Gastrocnemius medialis (tissue), 4 donors: ENCODE data around the gene C19orf38. TPM values are rescaled to one million over a fixed set of nuclear protein-coding genes. Genes with fewer than 3 reads are reported as not detected.

Source experiments
- ATAC-seq, 2 donors: fragments of 150-250 bp; one replicate each; pipeline ENCODE4 v1.9.1; 2016
- DNase-seq, 2 donors: peaks; one replicate each; pipeline ENCODE4 v3.0.0-alpha.2; 2019
- H3K27ac ChIP-seq, 4 donors: fragments of 200-600 bp; sonication (generic); 1 replicate in 1 of 4; 2 replicates in 3 of 4; pipeline ENCODE4 v1.5.1; 2016 to 2018; ENCODE audit warnings: mild to moderate bottlenecking in 2 of 4, moderate library complexity in 1 of 4
- H3K27me3 ChIP-seq, 3 donors: fragments of 200-600 bp; sonication (generic) in 2 of 3; 1 replicate in 1 of 3; 2 replicates in 2 of 3; pipeline versions ENCODE4 v1.5.1 to v1.6.0; 2016 to 2019; ENCODE audit warnings: mild to moderate bottlenecking in 1 of 3, moderate library complexity in 1 of 3
- H3K36me3 ChIP-seq, 2 donors: fragments of 200-600 bp; sonication (generic) in 1 of 2; one replicate each; pipeline ENCODE4 v1.5.1; 2017 to 2018
- H3K4me1 ChIP-seq, 2 donors: fragments of 200-600 bp; sonication (generic) in 1 of 2; one replicate each; pipeline ENCODE4 v1.5.1; 2016 to 2017; ENCODE audit warnings: mild to moderate bottlenecking in 2 of 2
- H3K4me3 ChIP-seq, 4 donors: fragments of 200-600 bp; sonication (generic) in 3 of 4; 1 replicate in 1 of 4; 2 replicates in 3 of 4; pipeline ENCODE4 v1.5.1; 2016 to 2019; ENCODE audit warnings: mild to moderate bottlenecking in 2 of 4
- H3K9me3 ChIP-seq, 3 donors: fragments of 200-600 bp; sonication (generic) in 2 of 3; 1 replicate in 1 of 3; 2 replicates in 2 of 3; pipeline ENCODE4 v1.5.1; 2016 to 2019
- CTCF ChIP-seq, 5 experiments: fragments of 450-650 bp in 3 of 5; fragments of 200-600 bp in 2 of 5; sonication (generic) in 2 of 5; IDR thresholded peaks in 4 of 5; conservative IDR thresholded peaks in 1 of 5; 1 replicate in 4 of 5; 2 replicates in 1 of 5; pipeline ENCODE4 v1.5.1; 2016 to 2019; ENCODE audit warnings: antibody characterized with exemption in 5 of 5, mild to moderate bottlenecking in 3 of 5, moderate library complexity in 3 of 5
- POLR2A ChIP-seq, 2 donors: fragments of 450-650 bp; IDR thresholded peaks; one replicate each; pipeline ENCODE4 v1.6.1; 2017; ENCODE audit warnings: antibody characterized with exemption in 2 of 2, mild to moderate bottlenecking in 2 of 2, moderate library complexity in 2 of 2
- in situ Hi-C, 4 donors: fragments of 200-750 bp; cut with MboI; loops; one replicate each; pipeline versions ENCODE4 v1.15.0 to v1.8.0; 2017; ENCODE audit warnings: low sequenced_read_pairs in 4 of 4
- intact Hi-C: fragments of 100-400 bp; cut with DNase I; formaldehyde crosslinking; loops from one replicate; pipeline ENCODE4 v1.15.1; 2023; ENCODE audit warnings: low total_unique reads
- total RNA-seq, 4 donors: library from RNA; depleted of rRNA; stranded (reverse); fragments of >200 nt; gene quantifications; one replicate each; pipeline versions ENCODE4 v1.1.0 to v1.2.3, GENCODE V29; 2016

The C19orf38 gene
- total RNA-seq, 4 donors from 2014 or later, result 1.4 to 3.9 (median 1.9) TPM

DNA sequence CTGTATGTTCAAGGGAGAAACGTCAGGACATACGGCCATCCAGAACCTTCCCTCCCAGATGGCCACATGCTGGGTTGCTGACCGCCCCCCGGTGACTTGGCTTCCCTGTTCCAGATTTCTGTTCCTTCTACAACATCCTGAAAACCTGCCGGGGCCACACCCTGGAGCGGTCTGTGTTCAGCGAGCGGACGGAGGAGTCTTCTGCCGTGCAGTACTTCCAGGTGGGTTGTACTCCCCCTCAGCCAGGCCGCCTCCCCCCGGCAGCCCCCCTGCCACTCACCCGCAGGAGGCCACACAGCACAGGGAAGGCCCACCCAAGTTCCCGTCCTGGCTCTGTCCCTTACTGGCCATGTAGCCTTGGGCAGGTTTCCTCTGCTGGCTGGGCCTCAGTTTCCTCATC lies 59.7 kb downstream of the C19orf38 start:
- Histone ChIP-seq H3K27ac (peak overlapping the region in 1 of 4 donors; percentile 50), H3K27me3 (no peaks in the 10 kb centered on the region), H3K36me3 (peaks cover 0 to 30% of the 10 kb centered on the region in 2 donors), H3K4me3 (no peak overlapping the region), H3K4me1 (peaks cover 4 to 6% of the 10 kb centered on the region in 2 donors), H3K9me3 (no peaks in the 10 kb centered on the region)
- intact Hi-C loops, result no loop called here
- TF ChIP-seq POLR2A (IDR thresholded peaks at IDR 0.05), result no peak
- in situ Hi-C loops, result no loop called here
- ATAC-seq, result no peak
- DNase-seq, result no peak

- Histone ChIP-seq H3K4me1 (peaks cover 4 to 6% of the 10 kb centered on the region in 2 donors), H3K9me3 (no peaks in the 10 kb centered on the region), H3K4me3 (no peak overlapping the region), H3K27ac (peak overlapping the region in 1 of 4 donors; percentile 50), H3K27me3 (no peaks in the 10 kb centered on the region), H3K36me3 (peaks cover 0 to 30% of the 10 kb centered on the region in 2 donors)
- in situ Hi-C loops, result no loop called here
- intact Hi-C loops, result no loop called here
- TF ChIP-seq CTCF (IDR thresholded peaks at IDR 0.05 in 4 of 5, conservative IDR thresholded peaks at IDR 0.05 in 1 of 5) (no peak), POLR2A (IDR thresholded peaks at IDR 0.05) (no peak)
- no peak for DNase-seq
- no peak for ATAC-seq
Measured at GRCh38 chr19:10908380-10908960, 60.3 kb downstream of the C19orf38 start.

GRCh38 chr19:10911579-10912363 lies 63.6 kb downstream of the C19orf38 start:
- ATAC-seq (peak; percentile 50 to 77), DNase-seq (peak in 1 of 2 donors; percentile 62)
- Histone ChIP-seq H3K9me3 (no peaks in the 10 kb centered on the region), H3K36me3 (peaks cover 0 to 46% of the 10 kb centered on the region in 2 donors), H3K27ac (peak overlapping the region; percentile 78 to 90 (median 82)), H3K4me3 (no peak overlapping the region), H3K27me3 (no peaks in the 10 kb centered on the region), H3K4me1 (peaks cover 21 to 22% of the 10 kb centered on the region in 2 donors)
- TF ChIP-seq POLR2A (IDR thresholded peaks at IDR 0.05) (no peak), CTCF (IDR thresholded peaks at IDR 0.05 in 4 of 5, conservative IDR thresholded peaks at IDR 0.05 in 1 of 5) (no peak)
- in situ Hi-C loops (no loop called here), intact Hi-C loops (loop anchor here (5.0 kb wide), 1 partner anchor 39 kb away; the partner anchor contains the start of gene CARM1)

DNA sequence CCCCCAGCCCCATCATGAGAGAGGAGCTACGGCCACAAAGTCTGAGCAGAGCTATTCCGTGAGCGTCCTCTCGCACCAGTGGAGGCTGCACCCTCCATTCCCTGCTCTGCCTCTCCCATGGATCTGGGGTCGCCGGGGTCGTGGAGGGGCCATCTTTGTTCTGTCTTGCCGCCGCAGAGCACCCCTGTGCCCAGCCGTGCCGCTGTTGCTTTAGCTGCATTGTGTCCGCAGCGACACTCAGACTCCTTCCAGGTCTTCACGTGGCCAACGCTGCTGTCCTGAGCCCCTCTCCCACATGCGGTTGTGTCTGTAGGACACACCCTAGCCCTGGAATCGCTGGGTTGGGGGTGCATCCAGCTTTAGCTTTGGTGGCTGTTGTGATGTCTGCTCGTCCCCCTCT lies 64.4 kb downstream of the C19orf38 start:
- Histone ChIP-seq H3K27me3 (no peaks in the 10 kb centered on the region), H3K36me3 (peaks cover 0 to 45% of the 10 kb centered on the region in 2 donors), H3K4me3 (no peak overlapping the region), H3K9me3 (no peaks in the 10 kb centered on the region), H3K27ac (peak overlapping the region; percentile 78 to 90 (median 82)), H3K4me1 (peaks cover 21 to 22% of the 10 kb centered on the region in 2 donors)
- intact Hi-C loops (loop anchor here (5.0 kb wide), 1 partner anchor 40 kb away; the partner anchor contains the start of gene CARM1), in situ Hi-C loops (no loop called here)
- TF ChIP-seq CTCF (IDR thresholded peaks at IDR 0.05 in 4 of 5, conservative IDR thresholded peaks at IDR 0.05 in 1 of 5), result no peak
- TF ChIP-seq POLR2A (IDR thresholded peaks at IDR 0.05), result no peak
- DNase-seq (no peak), ATAC-seq (no peak)

DNA sequence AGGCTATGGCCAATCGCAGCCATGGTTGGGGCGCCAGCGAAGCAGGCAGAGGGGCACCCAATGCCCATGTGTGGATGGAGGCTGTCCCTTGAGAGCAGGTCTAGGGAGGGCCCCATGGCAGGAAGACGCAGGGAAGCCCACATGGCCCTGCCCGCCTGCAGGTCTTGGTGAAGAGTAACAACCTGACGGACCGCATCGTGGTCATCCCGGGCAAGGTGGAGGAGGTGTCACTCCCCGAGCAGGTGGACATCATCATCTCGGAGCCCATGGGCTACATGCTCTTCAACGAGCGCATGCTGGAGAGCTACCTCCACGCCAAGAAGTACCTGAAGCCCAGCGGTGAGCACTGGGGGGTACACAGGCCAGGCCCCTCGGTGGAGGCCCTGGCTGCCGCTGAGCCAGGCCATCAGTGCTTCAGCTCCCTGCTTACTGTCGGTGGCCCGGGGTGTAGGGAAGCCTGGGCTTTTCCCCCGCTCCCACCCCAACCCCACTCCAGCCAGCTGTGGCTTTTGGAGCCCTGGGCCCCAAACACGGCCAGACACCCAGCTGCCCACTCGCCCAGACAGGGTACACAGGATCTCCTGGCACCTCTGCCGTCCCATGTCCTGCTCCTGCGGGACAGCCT lies 65.6 kb downstream of the C19orf38 start:
- no peaks in the 10 kb centered on the region for H3K27me3 ChIP-seq
- peak overlapping the region in 2 of 4 donors; percentile 53 to 90 for H3K27ac ChIP-seq
- in situ Hi-C loops, result no loop called here
- DNase-seq (no peak), ATAC-seq (no peak)
- intact Hi-C loops, result loop anchor here (5.0 kb wide), 1 partner anchor 42 kb away; the partner anchor contains the start of gene CARM1
- peaks cover 0 to 42% of the 10 kb centered on the region in 2 donors for H3K36me3 ChIP-seq
- no peaks in the 10 kb centered on the region for H3K9me3 ChIP-seq
- no peak for TF ChIP-seq CTCF (IDR thresholded peaks at IDR 0.05 in 4 of 5, conservative IDR thresholded peaks at IDR 0.05 in 1 of 5)
- no peak for TF ChIP-seq POLR2A (IDR thresholded peaks at IDR 0.05)
- no peak overlapping the region for H3K4me3 ChIP-seq
- H3K4me1 ChIP-seq, result peaks cover 21 to 22% of the 10 kb centered on the region in 2 donors
